T-cell (primary cell): ENCODE data around the gene NOXO1. TPM values are rescaled to one million over a fixed set of nuclear protein-coding genes. Genes with fewer than 3 reads are reported as not detected.
A peak's percentile ranks its signal among the peaks of the same experiment; 100 is the strongest.

Experiments
- ATAC-seq, 4 experiments: fragments of 200-7000 bp in 3 of 4; fragments of 150-1000 bp in 1 of 4; cut with Tn5 transposase; replicated peaks in 1 of 4; 1 replicate in 3 of 4; 2 replicates in 1 of 4; pipeline ENCODE4 v1.10.0; 2021; ENCODE audit warnings: moderate library complexity in 3 of 4, mild to moderate bottlenecking in 2 of 4, moderate number of reproducible peaks in 1 of 4
- CTCF ChIA-PET, 2 donors: fragments of 300-600 bp; sonication (Branson Sonifier 250); formaldehyde crosslinking; loops; one replicate each; lab custom pipeline; 2022; ENCODE audit warnings: antibody characterized with exemption in 2 of 2; lab: Charles Lee
- POLR2A ChIA-PET, 2 donors: fragments of 300-600 bp; sonication (Branson Sonifier 250); formaldehyde crosslinking; loops; one replicate each; lab custom pipeline; 2022; ENCODE audit warnings: antibody characterized with exemption in 2 of 2; lab: Charles Lee
- DNase-seq, 35 experiments: peaks; one replicate each; pipeline versions ENCODE4 v3.0.0 to v3.0.0-alpha.2; 2013 to 2023
- H3K27ac ChIP-seq: one replicate; pipeline ENCODE4 v1.5.1; 2013; ENCODE audit warnings: low read length
- H3K27me3 ChIP-seq, 2 experiments: replicated peaks in 1 of 2; 1 replicate in 1 of 2; 2 replicates in 1 of 2; pipeline versions ENCODE4 v1.6.1 to v1.7.0; 2013; ENCODE audit warnings: low read length in 1 of 2, mixed read lengths in 1 of 2; ENCODE audit not compliant: control insufficient read depth in 2 of 2, insufficient read depth in 2 of 2; ENCODE audit errors: extremely low read depth in 1 of 2
- H3K36me3 ChIP-seq, 2 donors: 1 replicate in 1 of 2; 2 replicates in 1 of 2; pipeline versions ENCODE4 v1.6.1 to v1.7.0; 2013; ENCODE audit warnings: low read length in 1 of 2; ENCODE audit not compliant: control insufficient read depth in 2 of 2, insufficient read depth in 1 of 2; ENCODE audit errors: extremely low read depth in 1 of 2
- H3K4me1 ChIP-seq, 2 experiments: 1 replicate in 1 of 2; 2 replicates in 1 of 2; pipeline versions ENCODE4 v1.6.1 to v1.7.0; 2013; ENCODE audit warnings: low read length in 2 of 2, mixed read lengths in 1 of 2; ENCODE audit not compliant: insufficient read depth in 2 of 2, control insufficient read depth in 1 of 2; ENCODE audit errors: extremely low read depth in 1 of 2
- H3K4me3 ChIP-seq, 2 donors: 1 replicate in 1 of 2; 2 replicates in 1 of 2; pipeline versions ENCODE4 v1.5.1 to v1.7.0; 2013; ENCODE audit warnings: mild to moderate bottlenecking in 2 of 2, low read length in 1 of 2, moderate library complexity in 1 of 2; ENCODE audit not compliant: control insufficient read depth in 1 of 2; ENCODE audit errors: extremely low read depth in 1 of 2
- H3K9me3 ChIP-seq: 2 replicates; pipeline ENCODE4 v1.7.0; 2013
- H3K27ac Mint-ChIP-seq, 2 donors: one replicate each; pipeline ENCODE4 v1.8.0; 2020 to 2021; ENCODE audit warnings: mild to moderate bottlenecking in 2 of 2, mixed read lengths in 2 of 2
- H3K27me3 Mint-ChIP-seq, 2 donors: one replicate each; pipeline ENCODE4 v1.8.0; 2021 to 2022; ENCODE audit warnings: mixed read lengths in 2 of 2
- H3K36me3 Mint-ChIP-seq: one replicate; pipeline ENCODE4 v1.8.0; 2021; ENCODE audit warnings: mixed read lengths
- H3K4me1 Mint-ChIP-seq, 3 donors: one replicate each; pipeline ENCODE4 v1.8.0; 2020 to 2022; ENCODE audit warnings: mixed read lengths in 3 of 3, mild to moderate bottlenecking in 1 of 3
- H3K4me3 Mint-ChIP-seq, 3 donors: one replicate each; pipeline ENCODE4 v1.8.0; 2020 to 2022; ENCODE audit warnings: mild to moderate bottlenecking in 3 of 3, mixed read lengths in 3 of 3, moderate library complexity in 3 of 3
- H3K9me3 Mint-ChIP-seq, 3 donors: one replicate each; pipeline ENCODE4 v1.8.0; 2020 to 2022; ENCODE audit warnings: mixed read lengths in 3 of 3
- WGBS: methylation state at CpG from one replicate; pipeline ENCODE4 v1.1.5; 2013; ENCODE audit warnings: missing lambda C conversion rate; ENCODE audit not compliant: insufficient coverage; 5-methylcytosine and 5-hydroxymethylcytosine counted together
- total RNA-seq, 35 experiments: library from RNA in 6 of 35; stranded (reverse) in 6 of 35; fragments of 120-200 nt in 1 of 35; gene quantifications; one replicate each; pipeline versions ENCODE4 v1.2.1 to v1.2.4 and lab custom pipeline; 2013 to 2026

NOXO1 gene
- total RNA-seq, 5 donors from 2014 or later (not counting 1 experiment from before 2014, with no cell fraction given) = 0.78 to 2.2 (median 1.3) TPM; not detected in 1

GRCh38 chr16:1949507-1949906 is 31.8 kb downstream of the NOXO1 start:
- 89% methylated on average over 2 of the region's 11 CpGs for WGBS
- H3K36me3 Mint-ChIP-seq = no peaks in the 10 kb centered on the region

GRCh38 chr16:1947369-1947670 is 33.9 kb downstream of the NOXO1 start:
- Histone ChIP-seq H3K4me1 (peaks cover 2 to 12% of the 10 kb centered on the region in 2 experiments), H3K36me3 (no peaks in the 10 kb centered on the region), H3K27me3 (peaks cover 0 to 8% of the 10 kb centered on the region in 2 experiments), H3K4me3 (no peak overlapping the region), H3K9me3 (no peaks in the 10 kb centered on the region), H3K27ac (no peak overlapping the region)
- Mint-ChIP-seq H3K9me3 (no peaks in the 10 kb centered on the region), H3K27me3 (no peaks in the 10 kb centered on the region), H3K4me1 (peaks cover 4 to 13% (median 6%) of the 10 kb centered on the region in 3 donors), H3K27ac (no peak overlapping the region), H3K4me3 (no peak overlapping the region), H3K36me3 (no peaks in the 10 kb centered on the region)
- CTCF ChIA-PET = no interaction called here
- 88% methylated on average over 9 of the region's 9 CpGs for WGBS
- POLR2A ChIA-PET = no interaction called here
- DNase-seq (no peak), ATAC-seq (no peak)

More at GRCh38 chr16:1949507-1949906, 31.8 kb downstream of the NOXO1 start:
- Histone ChIP-seq H3K4me3 (no peak overlapping the region), H3K27ac (no peak overlapping the region), H3K27me3 (peaks cover 0 to 22% of the 10 kb centered on the region in 2 experiments), H3K36me3 (no peaks in the 10 kb centered on the region), H3K4me1 (no peaks in the 10 kb centered on the region), H3K9me3 (no peaks in the 10 kb centered on the region)
- Mint-ChIP-seq H3K27me3 (no peaks in the 10 kb centered on the region), H3K9me3 (no peaks in the 10 kb centered on the region), H3K4me3 (no peak overlapping the region), H3K27ac (no peak overlapping the region), H3K4me1 (peaks cover 0 to 1% (median 0%) of the 10 kb centered on the region in 3 donors)
- ChIA-PET POLR2A (no interaction called here), CTCF (no interaction called here)
- no peak for DNase-seq
- no peak for ATAC-seq

GRCh38 chr16:1946495-1947368 is 34.5 kb downstream of the NOXO1 start:
- Histone ChIP-seq H3K27ac (no peak overlapping the region), H3K36me3 (no peaks in the 10 kb centered on the region), H3K9me3 (no peaks in the 10 kb centered on the region), H3K4me3 (no peak overlapping the region), H3K4me1 (peaks cover 2 to 18% of the 10 kb centered on the region in 2 experiments), H3K27me3 (peaks cover 0 to 8% of the 10 kb centered on the region in 2 experiments)
- DNase-seq (no peak), ATAC-seq (no peak)
- ChIA-PET CTCF (no interaction called here), POLR2A (no interaction called here)
- Mint-ChIP-seq H3K4me1 (peaks cover 6 to 19% (median 10%) of the 10 kb centered on the region in 3 donors), H3K4me3 (no peak overlapping the region), H3K27ac (no peak overlapping the region), H3K27me3 (no peaks in the 10 kb centered on the region), H3K9me3 (no peaks in the 10 kb centered on the region), H3K36me3 (no peaks in the 10 kb centered on the region)
- 88% methylated on average over 37 of the region's 38 CpGs for WGBS

GRCh38 chr16:1945559-1946391 is 35.5 kb downstream of the NOXO1 start:
- no peak for ATAC-seq
- Mint-ChIP-seq H3K36me3 (no peaks in the 10 kb centered on the region), H3K4me3 (no peak overlapping the region), H3K9me3 (no peaks in the 10 kb centered on the region), H3K27me3 (no peaks in the 10 kb centered on the region), H3K4me1 (peaks cover 6 to 23% (median 14%) of the 10 kb centered on the region in 3 donors), H3K27ac (no peak overlapping the region)
- peaks cover 0 to 5% of the 10 kb centered on the region in 2 experiments for H3K27me3 ChIP-seq
- ChIA-PET CTCF (no interaction called here), POLR2A (no interaction called here)
- peaks cover 2 to 22% of the 10 kb centered on the region in 2 experiments for H3K4me1 ChIP-seq
- 91% methylated on average over 13 of the region's 19 CpGs for WGBS
- no peak overlapping the region for H3K27ac ChIP-seq
- DNase-seq = no peak
- no peak overlapping the region for H3K4me3 ChIP-seq
- H3K36me3 ChIP-seq = peaks cover 0 to under 1% of the 10 kb centered on the region in 2 donors
- no peaks in the 10 kb centered on the region for H3K9me3 ChIP-seq

- WGBS = 85% methylated on average over 5 of the region's 21 CpGs
- DNase-seq = no peak
- no peaks in the 10 kb centered on the region for H3K9me3 Mint-ChIP-seq
- H3K4me1 ChIP-seq = peaks cover 2 to 22% of the 10 kb centered on the region in 2 experiments
- POLR2A ChIA-PET = interaction anchor here in 1 of 2 donors (0.7 kb wide), 1 partner anchor 20 kb away, joined by 11 read pairs; no protein-coding TSS in a partner anchor
- no peak overlapping the region for H3K27ac Mint-ChIP-seq
- no peak overlapping the region for H3K4me3 ChIP-seq
- no peaks in the 10 kb centered on the region for H3K27me3 Mint-ChIP-seq
- CTCF ChIA-PET = no interaction called here
- H3K4me1 Mint-ChIP-seq = peaks cover 6 to 23% (median 14%) of the 10 kb centered on the region in 3 donors
- H3K4me3 Mint-ChIP-seq = peak overlapping the region; percentile 46 to 89 (median 63)
- no peak for ATAC-seq
- H3K36me3 Mint-ChIP-seq = no peaks in the 10 kb centered on the region
- no peak overlapping the region for H3K27ac ChIP-seq
- H3K9me3 ChIP-seq = no peaks in the 10 kb centered on the region
- H3K36me3 ChIP-seq = peaks cover 3 to 4% of the 10 kb centered on the region in 2 donors
- H3K27me3 ChIP-seq = no peaks in the 10 kb centered on the region
These were observed 36.6 kb downstream of the NOXO1 start for GRCh38 chr16:1944612-1945199.
